ENCODE data around the gene GPN3. TPM values are rescaled to one million over a fixed set of nuclear protein-coding genes. Genes with fewer than 3 reads are reported as not detected.
"Not testable (repeated sequence)": the region's sequence is repeated elsewhere in the genome, so short reads cannot be mapped to it uniquely, and the experiment has no call there.

GPN3 gene
- total RNA-seq, 3 donors from 2014 or later, result 66.1 to 75.8 (median 72.1) TPM

GRCh38 chr12:110421159-110421661, 46.8 kb downstream of the GPN3 start:
- peaks cover 7% of the 10 kb centered on the region for H3K27me3 Mint-ChIP-seq (ENCODE audit: low read depth)
- no peaks in the 10 kb centered on the region for H3K4me1 Mint-ChIP-seq (ENCODE audit: low read depth)
- DNase-seq (no peak), ATAC-seq (no peak)
- H3K36me3 Mint-ChIP-seq (ENCODE audit: insufficient read depth), result no peaks in the 10 kb centered on the region
- no peak overlapping the region for H3K4me3 Mint-ChIP-seq
- H3K9me3 Mint-ChIP-seq, result no peaks in the 10 kb centered on the region

GRCh38 chr12:110420644-110421043, 47.4 kb downstream of the GPN3 start:
- not testable (repeated sequence) for H3K9me3 Mint-ChIP-seq; H3K4me3 Mint-ChIP-seq; ATAC-seq; H3K27me3 Mint-ChIP-seq (ENCODE audit: low read depth); H3K36me3 Mint-ChIP-seq (ENCODE audit: insufficient read depth); DNase-seq; H3K4me1 Mint-ChIP-seq (ENCODE audit: low read depth)

- DNase-seq; ATAC-seq; H3K36me3 Mint-ChIP-seq (ENCODE audit: insufficient read depth); H3K9me3 Mint-ChIP-seq; H3K27me3 Mint-ChIP-seq (ENCODE audit: low read depth); H3K4me3 Mint-ChIP-seq; H3K4me1 Mint-ChIP-seq (ENCODE audit: low read depth): not testable (repeated sequence)
Measured at GRCh38 chr12:110417113-110417512, 50.9 kb downstream of the GPN3 start.

GRCh38 chr12:110410086-110410485, 58.0 kb downstream of the GPN3 start:
- H3K36me3 Mint-ChIP-seq (ENCODE audit: insufficient read depth); DNase-seq; ATAC-seq; H3K4me3 Mint-ChIP-seq; H3K9me3 Mint-ChIP-seq; H3K27me3 Mint-ChIP-seq (ENCODE audit: low read depth); H3K4me1 Mint-ChIP-seq (ENCODE audit: low read depth): not testable (repeated sequence)

GRCh38 chr12:110405126-110405662, 62.9 kb downstream of the GPN3 start:
- H3K4me3 Mint-ChIP-seq, result not testable (repeated sequence)
- peaks cover 24% of the 10 kb centered on the region for H3K4me1 Mint-ChIP-seq (ENCODE audit: low read depth)

GRCh38 chr12:110403976-110404682, 63.9 kb downstream of the GPN3 start:
- Mint-ChIP-seq H3K27me3 (ENCODE audit: low read depth) (no peaks in the 10 kb centered on the region), H3K9me3 (no peaks in the 10 kb centered on the region), H3K4me3 (peak overlapping the region; percentile 100), H3K4me1 (ENCODE audit: low read depth) (peaks cover 30% of the 10 kb centered on the region), H3K36me3 (ENCODE audit: insufficient read depth) (peaks cover 14% of the 10 kb centered on the region)
- ATAC-seq (peak; percentile 60 to 65), DNase-seq (peak; percentile 79)

More at GRCh38 chr12:110405126-110405662, 62.9 kb downstream of the GPN3 start:
- not testable (repeated sequence) for H3K9me3 Mint-ChIP-seq; H3K27me3 Mint-ChIP-seq (ENCODE audit: low read depth); ATAC-seq; DNase-seq
- peaks cover 11% of the 10 kb centered on the region for H3K36me3 Mint-ChIP-seq (ENCODE audit: insufficient read depth)

- H3K4me3 Mint-ChIP-seq, result peak within 1 kb of the TSS; percentile 100
- no peaks in the 10 kb centered on the region for H3K27me3 Mint-ChIP-seq (ENCODE audit: low read depth)
- peaks cover 30% of the 10 kb centered on the region for H3K4me1 Mint-ChIP-seq (ENCODE audit: low read depth)
- no peaks in the 10 kb centered on the region for H3K9me3 Mint-ChIP-seq
- ATAC-seq (peak; percentile 95), DNase-seq (peak; percentile 81)
- H3K36me3 Mint-ChIP-seq (ENCODE audit: insufficient read depth), result peaks cover 14% of the 10 kb centered on the region
Measured at GRCh38 chr12:110403146-110403975, 64.7 kb downstream of the GPN3 start, which contains the start of gene ANAPC7. Gene ANAPC7 (minus strand): TSS chr12:110403708. CDS start chr12:110403627, 81 bp downstream.

Other genes starting within 250 kb of the GPN3 start
- 100 to 1,000 TPM; 240 to 245 (median 241) TPM for gene ATP2A2, start 187.0 kb downstream of the GPN3 start, total RNA-seq
- gene ANAPC7, start 64.5 kb downstream of the GPN3 start, total RNA-seq, result 10 to 100 TPM; 54.6 to 61.5 (median 58.4) TPM
- gene ARPC3, start 17.9 kb downstream of the GPN3 start, total RNA-seq, result 100 to 1,000 TPM; 217 to 229 (median 225) TPM
- gene FAM216A, start 588 bp upstream of the GPN3 start, total RNA-seq, result 10 to 100 TPM; 33.9 to 47.7 (median 41.7) TPM
- gene VPS29, start 33.9 kb upstream of the GPN3 start, total RNA-seq, result 10 to 100 TPM; 70.7 to 78.4 (median 76.1) TPM
- gene RAD9B, start 34.1 kb upstream of the GPN3 start, total RNA-seq, result under 1 TPM; 0.34 to 0.73 (median 0.51) TPM
- gene PPTC7, start 115.1 kb upstream of the GPN3 start, total RNA-seq, result 10 to 100 TPM; 74.2 to 76.4 (median 74.4) TPM
- 1 to 10 TPM; 3.5 to 4.4 (median 3.6) TPM for gene TCTN1, start 145.9 kb upstream of the GPN3 start, total RNA-seq
- gene HVCN1, start 220.9 kb upstream of the GPN3 start, total RNA-seq, result 1 to 10 TPM; 6.1 to 8.1 (median 7.2) TPM